Measurements from ENCODE around the gene GSDMA.

GSDMA gene

GRCh38 chr17:39970157-39970692, 7.4 kb downstream of the GSDMA start:
- H3K4me1 ChIP-seq (ENCODE audit: insufficient read depth, low read length): no peaks in the 10 kb centered on the region

GRCh38 chr17:39971076-39971603, 8.3 kb downstream of the GSDMA start:
- no peaks in the 10 kb centered on the region for H3K4me1 ChIP-seq (ENCODE audit: insufficient read depth, low read length)
- H3K9me3 ChIP-seq (ENCODE audit: insufficient read depth, low read depth, low read length): no peaks in the 10 kb centered on the region
- H3K4me3 ChIP-seq (ENCODE audit: low read length): no peak overlapping the region
- H3K36me3 ChIP-seq (ENCODE audit: insufficient read depth, low read depth, low read length): no peaks in the 10 kb centered on the region
- no peak overlapping the region for H3K27ac ChIP-seq (ENCODE audit: low read length)
- no peak overlapping the region for H3K9ac ChIP-seq (ENCODE audit: low read depth, low read length)
- H3K27me3 ChIP-seq (ENCODE audit: insufficient read depth, low read length): peaks cover 24% of the 10 kb centered on the region

More at GRCh38 chr17:39970157-39970692, 7.4 kb downstream of the GSDMA start:
- no peak overlapping the region for H3K9ac ChIP-seq (ENCODE audit: low read depth, low read length)
- H3K9me3 ChIP-seq (ENCODE audit: insufficient read depth, low read depth, low read length): no peaks in the 10 kb centered on the region
- no peak overlapping the region for H3K27ac ChIP-seq (ENCODE audit: low read length)
- peaks cover 19% of the 10 kb centered on the region for H3K27me3 ChIP-seq (ENCODE audit: insufficient read depth, low read length)
- no peaks in the 10 kb centered on the region for H3K36me3 ChIP-seq (ENCODE audit: insufficient read depth, low read depth, low read length)
- H3K4me3 ChIP-seq (ENCODE audit: low read length): no peak overlapping the region

GRCh38 chr17:39972271-39972670, 9.5 kb downstream of the GSDMA start:
- Histone ChIP-seq H3K4me3 (ENCODE audit: low read length) (no peak overlapping the region), H3K9me3 (ENCODE audit: insufficient read depth, low read depth, low read length) (no peaks in the 10 kb centered on the region), H3K27me3 (ENCODE audit: insufficient read depth, low read length) (peaks cover 24% of the 10 kb centered on the region), H3K36me3 (ENCODE audit: insufficient read depth, low read depth, low read length) (no peaks in the 10 kb centered on the region), H3K4me1 (ENCODE audit: insufficient read depth, low read length) (no peaks in the 10 kb centered on the region), H3K27ac (ENCODE audit: low read length) (no peak overlapping the region), H3K9ac (ENCODE audit: low read depth, low read length) (no peak overlapping the region)

- Histone ChIP-seq H3K9me3 (ENCODE audit: insufficient read depth, low read depth, low read length) (no peaks in the 10 kb centered on the region), H3K36me3 (ENCODE audit: insufficient read depth, low read depth, low read length) (no peaks in the 10 kb centered on the region), H3K27ac (ENCODE audit: low read length) (no peak overlapping the region), H3K9ac (ENCODE audit: low read depth, low read length) (no peak overlapping the region), H3K27me3 (ENCODE audit: insufficient read depth, low read length) (peaks cover 24% of the 10 kb centered on the region), H3K4me1 (ENCODE audit: insufficient read depth, low read length) (no peaks in the 10 kb centered on the region), H3K4me3 (ENCODE audit: low read length) (no peak overlapping the region)
These were observed 10.7 kb downstream of the GSDMA start for GRCh38 chr17:39973496-39973895.

GRCh38 chr17:39974433-39974832, 11.6 kb downstream of the GSDMA start:
- H3K27me3 ChIP-seq (ENCODE audit: insufficient read depth, low read length): peaks cover 24% of the 10 kb centered on the region
- peaks cover 5% of the 10 kb centered on the region; the same call in 1 of the 2 replicates for H3K4me1 ChIP-seq (ENCODE audit: insufficient read depth, low read length)
- H3K4me3 ChIP-seq (ENCODE audit: low read length): no peak overlapping the region
- no peaks in the 10 kb centered on the region for H3K9me3 ChIP-seq (ENCODE audit: insufficient read depth, low read depth, low read length)
- H3K27ac ChIP-seq (ENCODE audit: low read length): no peak overlapping the region
- H3K9ac ChIP-seq (ENCODE audit: low read depth, low read length): no peak overlapping the region
- no peaks in the 10 kb centered on the region for H3K36me3 ChIP-seq (ENCODE audit: insufficient read depth, low read depth, low read length)

GRCh38 chr17:39975801-39976200, 13.0 kb downstream of the GSDMA start:
- H3K9ac ChIP-seq (ENCODE audit: low read depth, low read length): no peak overlapping the region
- peaks cover 15% of the 10 kb centered on the region for H3K27me3 ChIP-seq (ENCODE audit: insufficient read depth, low read length)

GRCh38 chr17:39979016-39979670, 16.3 kb downstream of the GSDMA start:
- no peaks in the 10 kb centered on the region for H3K9me3 ChIP-seq (ENCODE audit: insufficient read depth, low read depth, low read length)
- H3K4me1 ChIP-seq (ENCODE audit: insufficient read depth, low read length): peaks cover 13% of the 10 kb centered on the region; the same call in 1 of the 2 replicates
- peak overlapping the region; percentile 73; the same call in 1 of the 2 replicates for H3K9ac ChIP-seq (ENCODE audit: low read depth, low read length)
- no peak overlapping the region for H3K27ac ChIP-seq (ENCODE audit: low read length)
- H3K27me3 ChIP-seq (ENCODE audit: insufficient read depth, low read length): peaks cover 5% of the 10 kb centered on the region
- peaks cover 9% of the 10 kb centered on the region for H3K36me3 ChIP-seq (ENCODE audit: insufficient read depth, low read depth, low read length)
- peak overlapping the region; percentile 71 for H3K4me3 ChIP-seq (ENCODE audit: low read length)

More at GRCh38 chr17:39975801-39976200, 13.0 kb downstream of the GSDMA start:
- H3K4me1 ChIP-seq (ENCODE audit: insufficient read depth, low read length): peaks cover 8% of the 10 kb centered on the region; the same call in 1 of the 2 replicates
- no peaks in the 10 kb centered on the region for H3K9me3 ChIP-seq (ENCODE audit: insufficient read depth, low read depth, low read length)
- no peak overlapping the region for H3K4me3 ChIP-seq (ENCODE audit: low read length)
- H3K36me3 ChIP-seq (ENCODE audit: insufficient read depth, low read depth, low read length): no peaks in the 10 kb centered on the region
- H3K27ac ChIP-seq (ENCODE audit: low read length): no peak overlapping the region

GRCh38 chr17:39979893-39980350, 17.1 kb downstream of the GSDMA start:
- H3K4me3 ChIP-seq (ENCODE audit: low read length): peak overlapping the region; percentile 71

GRCh38 chr17:39980351-39981206, 17.8 kb downstream of the GSDMA start, which contains the start of gene PSMD3:
PSMD3 (plus strand) TSS chr17:39980807; CDS start chr17:39980971, 164 bp downstream.
- Histone ChIP-seq H3K27ac (ENCODE audit: low read length) (peak within 1 kb of the TSS; percentile 59), H3K9me3 (ENCODE audit: insufficient read depth, low read depth, low read length) (no peaks in the 10 kb centered on the region), H3K9ac (ENCODE audit: low read depth, low read length) (peak within 1 kb of the TSS; percentile 73), H3K27me3 (ENCODE audit: insufficient read depth, low read length) (peaks cover 5% of the 10 kb centered on the region), H3K4me1 (ENCODE audit: insufficient read depth, low read length) (peaks cover 13% of the 10 kb centered on the region; the same call in 1 of the 2 replicates), H3K36me3 (ENCODE audit: insufficient read depth, low read depth, low read length) (peaks cover 24% of the 10 kb centered on the region), H3K4me3 (ENCODE audit: low read length) (peak within 1 kb of the TSS; percentile 71)

More at GRCh38 chr17:39979893-39980350, 17.1 kb downstream of the GSDMA start:
- Histone ChIP-seq H3K27ac (ENCODE audit: low read length) (no peak overlapping the region), H3K4me1 (ENCODE audit: insufficient read depth, low read length) (peaks cover 13% of the 10 kb centered on the region; the same call in 1 of the 2 replicates), H3K27me3 (ENCODE audit: insufficient read depth, low read length) (peaks cover 5% of the 10 kb centered on the region), H3K9me3 (ENCODE audit: insufficient read depth, low read depth, low read length) (no peaks in the 10 kb centered on the region), H3K36me3 (ENCODE audit: insufficient read depth, low read depth, low read length) (peaks cover 17% of the 10 kb centered on the region), H3K9ac (ENCODE audit: low read depth, low read length) (peak overlapping the region; percentile 73; the same call in 1 of the 2 replicates)

- H3K36me3 ChIP-seq (ENCODE audit: insufficient read depth, low read depth, low read length): peaks cover 30% of the 10 kb centered on the region
These were observed 18.5 kb downstream of the GSDMA start for GRCh38 chr17:39981207-39981741.

More at GRCh38 chr17:39981207-39981741, 18.5 kb downstream of the GSDMA start:
- Histone ChIP-seq H3K9me3 (ENCODE audit: insufficient read depth, low read depth, low read length) (no peaks in the 10 kb centered on the region), H3K4me3 (ENCODE audit: low read length) (peak overlapping the region; percentile 71), H3K27me3 (ENCODE audit: insufficient read depth, low read length) (no peaks in the 10 kb centered on the region; the same call in 1 of the 2 replicates), H3K4me1 (ENCODE audit: insufficient read depth, low read length) (peaks cover 13% of the 10 kb centered on the region; the same call in 1 of the 2 replicates), H3K9ac (ENCODE audit: low read depth, low read length) (peak overlapping the region; percentile 73), H3K27ac (ENCODE audit: low read length) (peak overlapping the region; percentile 59)

All from iPS-20b (cell line).